VCaP (cell line): ENCODE measurements around the gene TNFAIP8L3.

Experiments used
- H3K27ac ChIP-seq: fragments of 450-650 bp; 2 replicates; pipeline ENCODE4 v1.5.1; 2017
- CTCF ChIP-seq: fragments of 450-650 bp; conservative IDR thresholded peaks from 2 replicates; pipeline ENCODE4 v1.5.1; 2017; ENCODE audit warnings: mild to moderate bottlenecking, moderate library complexity

Gene TNFAIP8L3

GRCh38 chr15:51104512-51104911, 9.8 kb upstream of the TNFAIP8L3 start:
- H3K27ac ChIP-seq: no peak overlapping the region
- TF ChIP-seq CTCF: no peak

GRCh38 chr15:51103330-51103729, 8.6 kb upstream of the TNFAIP8L3 start:
- no peak for TF ChIP-seq CTCF
- H3K27ac ChIP-seq: no peak overlapping the region

- no peak overlapping the region for H3K27ac ChIP-seq
- TF ChIP-seq CTCF: no peak
Observed at GRCh38 chr15:51100785-51101489, 6.2 kb upstream of the TNFAIP8L3 start.

GRCh38 chr15:51099185-51099584, 4.5 kb upstream of the TNFAIP8L3 start:
- TF ChIP-seq CTCF: no peak
- no peak overlapping the region for H3K27ac ChIP-seq

- TF ChIP-seq CTCF: no peak
- H3K27ac ChIP-seq: no peak overlapping the region
Observed at GRCh38 chr15:51098331-51098619, 3.6 kb upstream of the TNFAIP8L3 start.

- no peak for TF ChIP-seq CTCF
- no peak overlapping the region for H3K27ac ChIP-seq
Observed at GRCh38 chr15:51097553-51098330, 3.0 kb upstream of the TNFAIP8L3 start.

GRCh38 chr15:51096976-51097375, 2.3 kb upstream of the TNFAIP8L3 start:
- no peak overlapping the region for H3K27ac ChIP-seq
- TF ChIP-seq CTCF: no peak
